Measurements from ENCODE around the gene NODAL.
"Not testable (repeated sequence)": the region's sequence is repeated elsewhere in the genome, so short reads cannot be mapped to it uniquely, and the experiment has no call there.

The NODAL gene

DNA sequence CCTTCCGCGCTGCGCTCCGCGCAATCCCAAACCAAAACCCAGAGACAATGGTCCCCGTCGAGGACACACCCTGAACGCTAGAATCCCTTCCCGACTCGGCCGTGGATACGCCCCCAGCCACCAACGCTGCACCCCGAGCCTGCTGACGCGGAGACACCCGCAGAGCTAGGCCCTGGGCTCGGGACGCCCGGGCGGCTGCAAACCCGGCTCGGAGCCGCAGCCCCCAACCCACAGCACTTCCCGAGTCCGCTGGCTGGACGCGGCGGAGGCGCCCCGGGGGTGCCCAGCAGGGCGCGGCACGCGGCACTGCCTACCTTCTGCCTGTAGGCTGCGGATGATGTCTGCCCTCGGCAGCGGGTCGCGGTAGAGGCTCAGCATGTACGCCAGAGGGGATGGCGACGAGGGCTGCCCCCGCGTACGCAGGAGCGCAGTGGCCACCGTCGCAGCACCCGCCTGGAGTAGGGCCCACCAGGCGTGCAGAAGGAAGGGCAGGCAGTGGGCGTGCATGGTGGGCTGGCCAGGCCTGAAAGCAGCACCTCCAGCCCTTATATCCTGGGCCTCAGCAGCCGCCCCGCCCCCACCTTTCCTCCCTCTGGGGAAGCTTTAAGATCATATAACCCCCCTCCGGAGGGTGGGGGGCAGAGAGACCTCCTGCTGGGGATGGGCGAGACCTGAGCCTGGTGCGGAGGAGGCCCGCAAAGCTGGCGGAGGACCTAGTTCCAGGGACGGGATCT is at the start of gene NODAL:
Gene NODAL, minus strand, starts transcription at position 521 of the 734 bp plus-strand sequence. Its CDS starts 14 bp downstream, at position 507.
- FAIRE-seq = no peak

DNA sequence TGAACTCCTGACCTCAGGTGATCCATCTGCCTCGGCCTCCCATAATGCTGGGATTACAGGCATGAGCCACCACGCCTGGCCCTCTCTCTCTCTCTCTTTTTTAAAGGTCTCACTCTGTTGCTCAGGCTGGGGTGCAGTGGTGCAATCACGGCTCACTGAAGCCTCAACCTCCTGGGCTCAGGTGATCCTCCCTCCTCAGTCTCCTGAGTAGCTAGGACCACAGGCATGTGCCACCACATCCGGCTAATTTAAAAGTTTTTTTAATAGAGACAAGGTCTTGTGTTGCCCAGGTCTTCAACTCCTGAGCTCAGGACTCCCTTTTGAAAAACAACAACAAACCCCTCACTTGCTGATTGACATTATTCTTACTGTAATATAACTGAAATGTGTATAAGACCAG is 48.7 kb upstream of the NODAL start:
- FAIRE-seq = no peak

DNA sequence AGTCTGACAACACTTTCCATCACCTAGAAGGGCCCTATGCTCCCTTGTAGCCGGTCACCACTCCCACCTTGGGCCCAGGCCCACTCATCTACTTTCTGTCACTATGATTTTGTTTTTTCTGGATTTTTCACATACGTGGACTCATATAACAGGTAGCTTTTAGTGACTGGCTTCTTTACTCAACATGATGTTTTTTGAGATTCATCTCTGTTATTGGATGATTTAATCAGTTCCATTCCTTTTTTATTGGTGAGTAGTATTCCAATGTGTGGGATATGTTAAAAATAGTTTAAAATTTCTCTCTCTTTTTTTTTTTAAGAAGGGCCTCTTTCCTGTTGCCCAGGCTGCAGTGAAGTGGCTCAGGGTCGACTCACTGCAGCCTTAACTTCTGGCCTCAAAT is 46.3 kb upstream of the NODAL start:
- FAIRE-seq = no peak

DNA sequence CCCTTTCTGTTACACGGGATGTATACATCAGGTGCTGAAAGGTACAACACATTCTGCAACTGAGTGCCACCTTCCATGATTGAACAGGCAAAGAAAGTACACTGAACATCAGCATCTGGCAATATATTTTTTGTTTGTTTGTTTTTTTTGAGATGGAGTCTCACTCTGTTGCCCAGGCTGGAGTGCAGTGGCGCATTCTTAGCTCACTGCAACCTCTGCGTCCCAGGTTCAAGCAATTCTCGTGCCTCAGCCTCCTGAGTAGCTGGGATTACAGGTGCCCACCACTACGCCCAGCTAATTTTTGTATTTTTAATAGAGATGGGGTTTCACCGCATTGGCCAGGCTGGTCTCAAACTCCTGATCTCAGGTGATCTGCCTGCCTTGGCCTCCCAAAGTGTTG is 42.4 kb upstream of the NODAL start:
- FAIRE-seq = not testable (repeated sequence)

DNA sequence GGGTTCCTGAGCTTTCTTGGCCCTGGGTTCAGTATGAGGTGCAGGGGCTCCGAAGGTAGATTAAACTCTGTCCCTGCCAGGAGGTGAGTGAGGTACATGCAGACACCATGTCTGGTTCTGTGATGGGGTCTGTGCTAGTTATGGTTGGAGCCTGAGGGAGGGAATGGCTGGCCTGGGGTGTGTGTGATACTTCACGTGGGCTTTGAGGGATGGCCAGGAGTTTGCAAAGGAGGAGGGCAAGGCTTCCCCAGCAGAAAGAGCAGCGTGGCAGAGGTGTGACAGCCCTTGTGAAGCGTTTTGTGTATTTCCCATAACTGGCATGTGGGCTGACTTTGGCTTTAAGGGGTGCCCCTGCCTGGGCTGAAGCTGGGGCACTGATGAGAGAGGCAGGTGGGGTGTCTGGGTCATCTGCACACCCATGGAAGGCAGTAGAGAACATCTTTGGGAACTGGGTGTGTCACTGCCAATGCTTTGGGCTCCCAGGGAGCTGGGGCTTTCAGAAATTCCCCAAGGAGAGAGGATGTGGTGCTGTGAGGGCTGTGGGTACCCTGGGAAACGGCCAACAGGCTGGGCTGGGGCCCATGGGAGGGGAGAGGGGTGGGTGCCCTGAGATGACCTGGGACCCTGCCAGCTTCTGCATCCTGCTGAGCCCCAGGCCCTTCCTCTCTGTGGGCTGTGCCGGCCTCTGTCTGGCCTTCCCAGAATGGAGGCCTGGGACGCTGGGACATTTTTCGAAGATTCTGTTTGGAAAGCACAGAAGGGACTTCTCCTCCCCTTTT is 41.7 kb upstream of the NODAL start:
- FAIRE-seq = no peak

DNA sequence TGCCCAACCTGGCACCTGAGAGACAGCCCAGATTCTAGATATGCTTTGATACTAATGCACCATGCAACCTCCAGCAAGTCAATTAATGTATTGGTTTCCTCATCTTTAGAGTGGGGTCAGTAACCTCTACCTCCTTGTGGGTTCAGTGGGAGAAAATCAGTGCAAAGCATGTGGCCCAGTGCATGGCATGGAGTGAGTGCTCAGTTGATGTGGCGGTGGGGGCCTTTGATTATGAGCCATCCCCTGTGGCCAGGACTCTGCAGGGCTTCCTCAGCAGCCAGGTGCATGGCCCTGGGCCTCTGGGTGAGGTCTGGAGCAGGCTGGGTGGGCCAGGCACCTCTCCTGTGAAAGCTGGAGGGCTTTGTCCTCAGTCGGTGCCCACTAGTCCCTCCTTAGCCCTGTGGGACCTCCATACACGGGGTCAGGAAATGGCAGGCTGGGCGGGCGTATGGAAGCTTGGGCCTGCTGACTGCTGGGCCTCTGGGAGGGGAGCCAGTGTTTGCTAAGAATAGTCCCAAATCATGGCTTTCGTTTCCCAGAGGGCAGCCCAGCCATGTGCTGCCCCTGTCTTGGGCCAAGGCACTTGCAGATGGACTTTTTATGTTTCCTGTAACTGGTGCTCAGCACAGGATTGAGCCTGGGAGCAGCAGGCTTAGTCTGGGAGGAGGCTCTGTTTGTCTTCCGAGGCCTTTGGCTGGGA is 40.5 kb upstream of the NODAL start:
- no peak for FAIRE-seq

DNA sequence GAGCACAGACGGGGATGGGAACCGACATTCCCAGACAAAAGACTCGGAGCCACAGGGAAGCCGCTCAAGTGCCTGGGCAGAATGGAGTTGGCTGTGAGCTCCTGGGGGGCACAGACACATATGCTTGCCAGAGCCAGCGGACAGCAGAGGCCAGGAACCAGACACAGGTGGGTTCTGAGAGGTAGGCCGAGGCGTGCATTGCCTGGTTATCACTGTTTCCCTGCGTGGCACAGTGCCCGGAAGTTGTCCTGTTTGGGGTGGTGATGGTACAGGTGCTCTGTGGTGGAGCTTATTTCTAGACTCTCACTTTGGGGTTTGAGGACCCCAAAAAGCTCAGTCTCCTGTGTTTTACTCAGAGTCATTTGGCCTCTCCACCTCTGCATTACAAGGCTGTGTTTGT is 39.6 kb upstream of the NODAL start:
- no peak for FAIRE-seq

DNA sequence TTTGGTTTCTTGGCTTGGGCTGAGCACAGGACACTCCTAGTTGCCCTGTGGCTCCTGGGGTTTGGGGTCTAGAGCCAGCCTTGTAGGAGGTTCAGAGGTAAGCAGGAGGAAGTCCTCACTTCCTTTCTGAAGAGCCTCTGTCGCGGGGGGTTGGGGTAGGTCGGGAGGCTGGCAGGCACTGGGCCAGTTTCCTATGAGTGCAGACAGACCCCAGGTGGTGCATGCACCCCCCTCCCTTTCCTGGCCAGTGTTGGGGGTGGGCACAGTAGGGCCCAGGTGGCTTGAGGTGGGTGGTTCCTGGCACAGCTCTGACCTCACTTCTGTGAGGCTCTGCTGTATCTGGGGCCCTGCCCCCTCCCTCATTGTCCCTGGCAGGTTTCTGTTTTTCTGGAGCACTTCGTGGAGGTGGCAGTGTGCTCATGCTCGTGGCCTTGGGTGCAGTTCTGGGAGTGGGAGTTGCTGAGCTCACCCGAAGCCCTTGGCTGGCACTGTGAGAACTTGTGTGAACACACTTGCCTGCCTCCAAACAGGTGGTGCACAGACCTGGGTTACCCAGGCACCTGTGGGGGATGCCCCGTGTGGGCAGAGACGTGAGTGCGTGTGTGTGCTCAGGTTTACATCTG is 38.9 kb upstream of the NODAL start:
- FAIRE-seq = no peak

DNA sequence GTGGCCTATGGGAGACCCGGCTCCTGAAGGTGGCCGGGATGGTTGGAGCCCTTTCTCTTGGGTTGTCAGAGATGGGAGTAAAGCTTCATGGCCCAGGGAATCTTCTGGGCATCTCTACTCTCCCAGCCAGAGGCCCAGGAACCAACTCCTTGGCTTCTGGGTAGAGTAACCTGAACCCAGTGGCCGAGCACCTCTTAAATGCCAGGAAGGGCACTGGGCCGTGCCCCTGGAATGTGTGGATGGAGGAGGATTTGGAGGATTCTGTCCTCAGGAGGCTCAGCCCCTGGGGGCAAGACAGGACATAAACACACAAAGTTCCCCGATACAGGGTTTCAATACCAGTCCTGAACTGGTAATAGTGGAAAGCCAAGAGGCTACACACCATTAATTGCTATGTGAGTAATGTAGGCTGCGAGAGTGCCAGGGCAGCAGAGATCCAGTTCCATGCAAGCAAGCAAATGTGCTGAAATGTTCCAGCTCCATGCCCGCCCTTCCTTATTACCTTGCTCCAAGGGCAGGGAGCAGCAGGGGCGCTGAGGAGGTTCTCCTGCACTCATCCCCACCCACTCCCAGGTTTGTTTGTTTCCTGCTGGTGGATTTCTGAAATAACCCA is 38.3 kb upstream of the NODAL start:
- FAIRE-seq = no peak

DNA sequence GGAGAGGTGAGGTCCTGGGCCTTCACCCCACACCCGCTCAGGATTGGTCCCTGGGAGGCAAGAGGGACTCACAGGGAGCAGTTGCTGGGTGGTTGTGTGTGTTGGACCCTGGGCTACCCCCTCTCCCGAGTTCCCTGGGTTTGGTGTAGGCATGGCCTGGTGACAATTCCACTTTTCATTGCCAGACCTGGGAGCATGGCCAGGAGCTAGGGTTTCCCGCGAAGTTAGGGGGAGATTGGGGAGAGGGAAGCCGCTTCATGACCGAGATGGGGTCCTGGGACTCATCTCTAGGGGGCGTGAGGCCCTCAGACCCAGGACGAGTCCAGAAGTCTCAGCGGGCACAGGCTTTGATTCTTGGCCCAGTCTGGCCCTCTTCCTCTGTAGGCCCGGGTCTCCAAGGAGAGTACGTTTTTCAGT is 37.7 kb upstream of the NODAL start:
- no peak for FAIRE-seq

DNA sequence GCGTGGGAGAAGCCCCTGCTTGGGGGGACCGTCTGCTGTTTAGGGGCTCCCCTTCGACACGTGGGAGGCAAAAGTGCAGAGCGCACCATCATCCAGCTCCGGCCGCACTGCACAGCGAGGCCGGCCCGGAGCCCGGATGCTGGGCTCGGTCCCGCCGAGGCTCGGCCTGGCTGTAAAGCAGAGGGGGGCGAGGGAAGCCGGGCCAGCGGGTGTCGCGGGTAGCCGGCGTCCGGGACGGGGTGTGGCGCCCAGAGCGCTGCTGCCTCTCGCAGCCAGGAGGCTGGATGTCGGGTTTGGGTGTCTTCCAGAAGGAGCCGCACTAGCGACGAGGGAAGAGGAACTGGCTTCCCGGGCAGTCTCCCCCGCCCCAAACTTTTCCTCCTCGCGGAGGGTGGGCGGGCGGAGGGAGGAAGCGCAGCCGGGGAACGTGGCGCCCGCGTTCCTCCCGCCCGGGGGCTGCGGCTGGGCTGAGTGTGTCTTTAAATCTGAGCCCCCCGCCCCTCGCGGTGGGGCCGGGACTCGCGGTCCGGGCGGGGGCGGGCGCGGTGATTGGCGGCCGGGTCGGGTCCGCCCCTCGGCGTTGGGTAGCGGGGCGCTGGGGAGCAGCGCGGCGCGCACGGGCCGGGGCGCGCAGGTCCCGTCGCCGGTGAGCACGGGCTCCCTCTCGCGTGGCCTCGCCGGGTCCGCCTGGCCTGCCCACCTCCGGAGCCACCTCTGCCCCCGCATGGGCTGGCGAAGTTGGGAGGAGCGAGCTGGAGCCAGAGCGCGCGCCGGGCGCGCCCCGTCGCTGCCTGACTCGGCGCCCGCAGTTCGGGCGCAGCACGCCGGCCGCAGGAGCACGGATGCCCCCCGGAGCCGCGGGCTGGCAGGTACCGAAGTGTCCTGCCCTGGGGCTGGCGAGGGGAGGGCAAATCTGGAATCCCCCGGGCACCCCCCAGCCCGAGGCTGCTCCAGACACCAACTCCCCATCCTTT is 37.0 kb upstream of the NODAL start, which contains the start of gene PALD1:
Gene PALD1, plus strand, starts transcription at position 577 of the 974 bp plus-strand sequence. CDS start 47,185 bp downstream, outside the sequence.
- FAIRE-seq = no peak

DNA sequence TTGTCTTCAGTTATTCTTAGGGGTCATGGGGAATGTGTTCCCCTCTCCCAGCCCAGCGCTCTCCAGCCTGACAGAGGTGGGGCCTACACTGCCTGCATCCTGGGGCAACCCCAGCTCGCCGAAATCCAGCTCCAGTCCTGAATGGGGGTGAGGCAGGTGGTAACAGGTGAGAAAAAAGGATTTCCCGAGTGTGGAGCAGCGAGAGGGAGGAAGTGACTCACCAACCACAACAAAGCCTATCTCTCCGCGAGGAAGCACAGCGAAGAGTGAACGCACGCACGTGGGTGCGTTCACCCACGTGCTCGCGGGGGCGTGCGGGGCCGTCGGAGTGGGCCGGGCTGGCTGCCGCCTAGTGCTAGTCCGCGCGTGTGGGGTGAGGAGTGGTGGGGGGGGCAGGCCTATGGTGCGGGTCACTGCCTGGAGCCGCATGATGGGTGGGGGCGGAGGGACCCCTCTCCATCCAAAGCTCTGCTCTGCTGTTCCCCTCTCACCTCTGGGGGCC is 36.2 kb upstream of the NODAL start:
- no peak for FAIRE-seq

DNA sequence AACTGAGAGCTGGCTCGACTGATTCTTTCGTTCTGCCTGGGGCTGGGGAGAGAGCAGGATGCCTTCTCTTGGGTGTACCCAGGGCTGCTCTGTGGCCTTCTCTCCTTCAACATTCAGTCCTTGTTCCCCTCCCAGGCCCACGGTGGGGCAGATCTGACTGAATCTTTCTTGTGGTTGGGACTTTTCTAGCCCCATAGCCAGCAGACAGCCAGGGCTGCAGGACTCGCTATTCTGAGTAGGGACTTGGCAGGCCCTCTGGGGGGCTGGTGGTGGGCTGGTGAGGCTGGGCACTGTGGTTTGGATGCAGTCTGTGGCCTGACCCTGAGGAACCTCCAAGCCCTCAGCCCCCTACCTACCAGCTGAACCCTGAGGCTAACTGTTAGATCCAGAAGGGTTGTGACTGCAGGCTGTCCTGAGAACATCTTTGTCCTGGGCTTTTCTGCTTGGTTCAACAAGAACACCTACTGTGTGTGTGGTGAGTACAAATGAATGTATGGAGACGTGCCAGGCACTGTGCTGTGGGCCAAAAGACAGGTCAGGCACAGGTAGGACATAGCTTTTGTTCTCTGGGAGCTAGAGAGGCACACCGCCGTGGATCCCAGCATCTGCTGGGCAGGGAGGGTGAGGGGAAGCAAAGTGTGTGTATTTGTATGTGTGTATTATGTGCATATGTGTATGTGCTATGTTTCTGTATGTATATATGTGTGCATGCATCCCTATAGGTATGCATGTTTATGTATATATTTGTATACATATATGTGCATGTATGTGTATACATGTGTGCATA is 35.0 kb upstream of the NODAL start:
- no peak for FAIRE-seq

DNA sequence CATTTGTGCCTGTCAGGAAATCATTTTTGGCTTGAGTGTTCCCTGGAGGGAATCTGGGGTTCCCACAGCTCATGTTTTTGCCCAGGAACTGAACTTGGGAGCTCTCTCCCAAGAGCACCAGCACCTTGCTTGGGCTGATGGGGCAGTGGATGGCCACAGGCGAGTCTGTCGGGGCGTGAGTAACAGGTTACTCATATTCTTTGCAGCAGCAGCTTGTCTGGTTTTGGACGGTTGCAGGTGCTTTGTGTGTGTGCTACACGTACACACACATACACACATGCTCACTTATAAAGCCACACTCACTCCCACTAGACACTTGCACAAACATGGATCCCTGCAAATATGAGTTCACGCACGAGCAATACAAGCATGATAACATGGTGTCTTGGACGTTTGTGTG is 34.2 kb upstream of the NODAL start:
- FAIRE-seq = no peak

DNA sequence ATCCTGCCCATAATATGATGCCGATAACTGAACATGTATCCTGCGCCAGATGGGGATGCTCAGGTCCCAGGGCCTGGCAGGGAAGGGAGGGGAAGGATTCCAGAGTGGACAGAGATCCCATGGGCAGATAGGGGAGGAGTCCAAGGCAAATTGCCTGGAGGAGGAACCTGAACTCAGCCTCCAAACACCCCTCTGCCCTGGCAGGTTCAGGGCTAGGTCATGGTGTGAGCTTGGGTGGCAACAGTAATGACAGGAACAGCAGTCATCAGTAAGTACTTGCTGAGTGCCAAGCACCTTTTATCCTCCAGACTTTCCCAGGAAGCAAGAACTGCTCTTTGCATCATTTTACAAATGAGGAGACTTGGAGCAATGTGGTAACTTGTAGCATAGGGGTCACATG is 33.3 kb upstream of the NODAL start:
- FAIRE-seq = no peak

DNA sequence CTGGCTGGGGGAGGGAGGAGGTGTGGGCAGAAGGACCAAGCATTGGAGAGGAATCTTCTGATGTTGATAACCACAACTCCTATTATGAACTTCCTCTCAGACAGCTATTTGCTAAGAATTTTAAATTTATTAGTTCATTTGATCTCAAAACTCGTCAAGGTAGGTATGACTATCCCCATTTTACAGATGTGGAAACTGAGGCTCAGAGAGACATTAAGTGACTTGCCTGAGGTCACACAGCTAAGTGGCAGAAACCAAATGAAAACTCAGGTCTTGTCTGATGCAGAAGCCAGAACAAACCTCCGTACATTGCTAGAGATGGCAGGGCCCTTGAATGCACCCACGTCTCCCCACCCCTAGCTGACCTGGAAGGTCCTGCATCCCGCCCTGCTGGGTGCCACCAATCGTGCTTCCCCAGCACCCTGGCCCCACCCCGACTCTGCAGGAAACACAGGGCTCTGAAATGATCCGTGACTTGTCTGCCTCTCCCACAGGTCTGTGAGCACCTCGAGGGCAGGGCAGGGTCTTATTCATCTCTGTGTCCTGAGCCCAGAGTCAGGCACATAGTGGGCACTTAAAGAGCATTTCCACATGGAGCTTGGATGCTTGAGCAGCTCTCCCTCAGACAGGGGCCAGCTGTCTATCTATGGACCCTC is 31.4 kb upstream of the NODAL start:
- FAIRE-seq = no peak

DNA sequence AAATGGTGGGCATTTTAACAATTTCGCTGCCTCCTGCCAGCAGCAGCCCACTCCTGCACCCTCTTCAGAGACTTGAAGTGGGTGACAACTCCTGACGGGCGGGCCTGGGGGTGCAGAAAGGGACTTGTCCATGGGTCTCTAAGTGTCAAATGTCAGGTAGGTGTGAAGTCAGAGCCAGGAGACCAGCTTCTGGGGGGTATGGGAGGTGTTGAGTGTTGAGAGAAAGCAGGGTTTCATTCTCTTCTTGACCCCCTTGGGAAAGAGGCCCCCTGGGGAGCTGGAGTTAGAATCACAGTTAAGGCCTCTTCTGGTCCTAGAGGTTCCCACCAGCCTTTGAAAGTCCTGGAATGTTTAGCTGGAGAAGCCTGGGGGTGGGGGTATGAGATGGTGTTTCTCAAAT is 25.5 kb upstream of the NODAL start:
- no peak for FAIRE-seq

DNA sequence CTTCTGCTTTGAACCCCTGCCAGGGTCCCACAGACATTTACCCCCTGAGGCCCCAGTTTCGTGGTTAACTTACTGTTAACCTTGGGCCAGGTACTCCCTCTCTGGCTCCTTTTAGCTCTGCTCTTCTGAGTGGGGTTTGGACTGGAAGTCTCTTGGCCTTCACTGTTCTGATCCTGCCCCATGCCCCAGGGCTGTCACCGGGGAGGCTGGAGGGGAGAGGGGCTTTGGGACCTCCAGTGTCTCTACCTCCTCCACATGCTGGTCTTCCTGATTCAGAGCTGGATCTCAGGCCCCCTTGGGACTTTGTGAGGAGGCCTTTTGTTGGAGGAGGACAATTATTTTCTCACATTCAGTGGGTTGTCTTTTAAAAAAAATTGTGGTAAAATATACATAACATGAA is 24.4 kb upstream of the NODAL start:
- no peak for FAIRE-seq

DNA sequence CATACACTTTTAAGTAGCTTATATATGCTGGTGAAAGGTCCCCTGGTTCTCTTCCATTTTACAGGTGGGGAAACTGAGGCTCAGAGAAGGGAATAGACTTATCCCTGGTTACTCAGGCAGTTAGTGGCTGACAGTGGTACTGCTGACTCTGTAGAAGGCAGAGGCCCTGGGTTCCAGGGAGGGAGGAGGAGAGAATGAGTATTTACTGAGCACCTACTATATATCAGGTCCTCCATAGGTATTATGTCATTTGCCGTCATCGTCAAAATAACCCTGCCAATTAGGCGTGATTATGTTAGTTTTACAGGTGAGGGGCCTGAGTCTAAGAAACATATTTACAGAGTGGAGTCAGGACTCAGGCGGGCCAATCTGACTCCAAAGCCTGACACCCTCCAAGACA is 23.8 kb upstream of the NODAL start:
- FAIRE-seq = no peak

Measured in islet of Langerhans (tissue), 1 donor.